Heart left ventricle (tissue), 13 donors: ENCODE measurements around the gene CRHBP.

ENCODE experiments used
- CTCF ChIP-seq, 12 donors: fragments of 200-600 bp; sonication (generic) in 4 of 12; IDR thresholded peaks; one replicate each; pipeline versions ENCODE4 v1.5.0 to v1.8.0; 2018 to 2022; ENCODE audit warnings: antibody characterized with exemption in 12 of 12, mild to moderate bottlenecking in 5 of 12
- POLR2A ChIP-seq, 2 donors: fragments of 450-650 bp; IDR thresholded peaks; one replicate each; pipeline ENCODE4 v1.6.1; 2017; ENCODE audit warnings: antibody characterized with exemption in 2 of 2, mild to moderate bottlenecking in 2 of 2, moderate library complexity in 2 of 2
- donor health status: ischemic (EF 13 %, LVEDD 7.1; RV severe dilation, severe dysfunction).
- donor health status: DM: no; HTN: yes; CAD: no.
- donor health status: DM: no; HTN: no; CAD: no.
- donor health status: ischemic (EF 25% LVEDD 6.9; RV normal size, moderate dysfunction).
- donor health status: ischemic (EF 25% LVEDD 5.7; RV mildly dilated, moderate dysfunction).
- donor health status: ischemic (EF 35%, LVEDD 5.7; RV mildly dilated, moderate dysfunction).
- donor health status: nonischemic (EF 11% LVEDD 7.7; RV severe dilation, severe dysfunction).
- donor health status: DM: yes; HTN: yes; CAD: no.
- donor health status: PGD.
- donor health status: ischemic (EF 29% LVEDD 5.4; RV normal size, mild dysfunction).
- donor health status: nonischemic (EF 23%, LVEDD 6.1; RV moderate dilation, normal function).

GRCh38 chr5:76983468-76983867, 30.6 kb downstream of the CRHBP start:
- TF ChIP-seq CTCF (IDR thresholded peaks at IDR 0.05) (no peak), POLR2A (IDR thresholded peaks at IDR 0.05) (no peak)
